Kidney (tissue), 14 donors: ENCODE data around the gene AP1M1. TPM values are rescaled to one million over a fixed set of nuclear protein-coding genes. Genes with fewer than 3 reads are reported as not detected.

Source experiments
- DNase-seq, 5 donors: peaks; one replicate each; pipeline ENCODE4 v3.0.0-alpha.2; 2013 to 2020
- FAIRE-seq: peaks from 2 replicates; lab custom pipeline; 2012; peaks lifted over from hg19 to GRCh38; lab: Jason Lieb, UNC
- H3K27ac ChIP-seq, 2 donors: one replicate each; pipeline ENCODE4 v1.7.0; 2013; ENCODE audit warnings: low read depth in 2 of 2, low read length in 2 of 2, inconsistent platforms in 1 of 2
- H3K27me3 ChIP-seq: one replicate; pipeline ENCODE4 v1.7.1; 2013; ENCODE audit warnings: low read length, inconsistent platforms; ENCODE audit not compliant: control insufficient read depth, insufficient read depth
- H3K36me3 ChIP-seq, 3 donors: one replicate each; pipeline versions ENCODE4 v1.7.0 to v1.7.1; 2013; ENCODE audit warnings: low read length in 3 of 3, control low read depth in 1 of 3, inconsistent platforms in 1 of 3; ENCODE audit not compliant: insufficient read depth in 3 of 3, control insufficient read depth in 2 of 3
- H3K4me1 ChIP-seq, 3 donors: one replicate each; pipeline versions ENCODE4 v1.7.0 to v1.7.1; 2013; ENCODE audit warnings: low read length in 3 of 3, inconsistent platforms in 1 of 3, low read depth in 1 of 3; ENCODE audit not compliant: control insufficient read depth in 2 of 3, insufficient read depth in 2 of 3
- H3K4me3 ChIP-seq, 3 donors: one replicate each; pipeline versions ENCODE4 v1.7.0 to v1.8.1; 2013; ENCODE audit warnings: low read length in 3 of 3, control low read depth in 1 of 3, inconsistent platforms in 1 of 3
- H3K9ac ChIP-seq, 3 donors: one replicate each; pipeline versions ENCODE4 v1.7.0 to v1.7.1; 2013; ENCODE audit warnings: low read length in 3 of 3, control low read depth in 1 of 3, inconsistent platforms in 1 of 3
- H3K9me3 ChIP-seq, 3 donors: one replicate each; pipeline versions ENCODE4 v1.7.0 to v1.7.1; 2013; ENCODE audit warnings: low read length in 3 of 3, control low read depth in 1 of 3, inconsistent platforms in 1 of 3; ENCODE audit not compliant: control insufficient read depth in 2 of 3, insufficient read depth in 1 of 3
- intact Hi-C: fragments of 100-400 bp; cut with DNase I; formaldehyde crosslinking; loops from one replicate; pipeline ENCODE4 v1.11.1; 2022
- polyA plus RNA-seq: library from polyadenylated mRNA; stranded (reverse); fragments of 350-450 nt; fragmentation: Illumina TruSeq; extraction: RNeasy Lipid Tissue Mini Kit (QIAGEN cat#74804); gene quantifications from one replicate; pipeline ENCODE4 v1.2.3, GENCODE V29; 2014; ENCODE audit warnings: low read depth, low replicate concordance; ENCODE audit not compliant: insufficient read depth
- total RNA-seq: library from RNA; stranded (reverse); fragmentation: NEBNext Ultra II Directional; extraction: Animal tissue kit (Norgen Biotek cat#: 25700); gene quantifications from one replicate; pipeline ENCODE4 v1.2.1, GENCODE V29; 2021
- TF ChIP-seq, protein P1 (sequence below): IDR thresholded peaks from 3 replicates; pipeline ENCODE4 v1.5.1; 2012; ENCODE audit warnings: mild to moderate bottlenecking, moderate library complexity, borderline replicate concordance; ENCODE audit not compliant: insufficient read depth; ENCODE audit errors: extremely low read depth
- donor health status: control.
- donor health status: control.
- donor health status: control.
- donor health status: control.
- donor health status: control.
- donor health status: DM: yes; HTN: yes; CAD: no.
- donor health status: Normal renal cell carcinoma (clear cell type).

AP1M1 gene
- total and polyA plus RNA-seq, 2 donors from 2014 or later: 56.0 to 67.8 TPM

DNA sequence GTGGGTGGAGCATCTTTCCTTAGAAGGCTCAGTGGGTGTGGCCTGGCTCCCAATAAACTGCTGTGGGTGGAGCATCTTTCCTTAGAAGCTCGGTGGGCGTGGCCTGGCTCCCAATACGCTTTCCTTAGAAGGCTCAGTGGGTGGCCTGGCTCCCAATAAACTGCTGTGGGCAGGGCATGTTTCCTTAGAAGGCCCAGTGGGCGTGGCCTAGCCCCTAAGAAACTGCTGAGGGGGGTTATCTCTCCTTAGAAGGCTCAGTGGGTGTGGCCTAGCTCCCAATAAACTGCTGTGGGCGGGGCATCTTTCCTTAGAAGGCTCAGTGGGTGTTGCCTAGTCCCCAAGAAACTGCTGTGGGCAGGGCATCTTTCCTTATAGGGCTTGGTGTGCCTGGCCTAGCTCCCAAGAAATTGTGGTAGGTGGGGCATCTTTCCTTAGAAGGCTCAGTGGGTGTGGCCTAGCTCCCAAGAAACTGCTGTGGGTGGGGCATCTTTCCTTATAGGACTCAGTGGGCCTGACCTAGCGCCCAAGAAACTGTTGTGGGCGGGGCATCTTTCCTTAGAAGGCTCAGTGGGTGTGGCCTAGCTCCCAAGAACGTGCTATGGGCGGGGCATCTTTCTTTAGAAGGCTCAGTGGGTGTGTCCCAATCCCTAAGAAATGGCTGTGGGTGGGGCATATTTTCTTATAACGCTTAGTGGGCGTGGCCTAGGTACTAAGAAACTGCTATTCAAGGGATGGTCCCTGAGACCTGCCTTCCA, 44.0 kb upstream of the AP1M1 start:
- intact Hi-C loops: no loop called here
- TF ChIP-seq, protein P1, sequence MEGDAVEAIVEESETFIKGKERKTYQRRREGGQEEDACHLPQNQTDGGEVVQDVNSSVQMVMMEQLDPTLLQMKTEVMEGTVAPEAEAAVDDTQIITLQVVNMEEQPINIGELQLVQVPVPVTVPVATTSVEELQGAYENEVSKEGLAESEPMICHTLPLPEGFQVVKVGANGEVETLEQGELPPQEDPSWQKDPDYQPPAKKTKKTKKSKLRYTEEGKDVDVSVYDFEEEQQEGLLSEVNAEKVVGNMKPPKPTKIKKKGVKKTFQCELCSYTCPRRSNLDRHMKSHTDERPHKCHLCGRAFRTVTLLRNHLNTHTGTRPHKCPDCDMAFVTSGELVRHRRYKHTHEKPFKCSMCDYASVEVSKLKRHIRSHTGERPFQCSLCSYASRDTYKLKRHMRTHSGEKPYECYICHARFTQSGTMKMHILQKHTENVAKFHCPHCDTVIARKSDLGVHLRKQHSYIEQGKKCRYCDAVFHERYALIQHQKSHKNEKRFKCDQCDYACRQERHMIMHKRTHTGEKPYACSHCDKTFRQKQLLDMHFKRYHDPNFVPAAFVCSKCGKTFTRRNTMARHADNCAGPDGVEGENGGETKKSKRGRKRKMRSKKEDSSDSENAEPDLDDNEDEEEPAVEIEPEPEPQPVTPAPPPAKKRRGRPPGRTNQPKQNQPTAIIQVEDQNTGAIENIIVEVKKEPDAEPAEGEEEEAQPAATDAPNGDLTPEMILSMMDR: no peak
- H3K9ac ChIP-seq: no peak overlapping the region
- no peaks in the 10 kb centered on the region for H3K9me3 ChIP-seq
- no peak overlapping the region for H3K27ac ChIP-seq
- FAIRE-seq (no peak), DNase-seq (no peak)
- H3K4me3 ChIP-seq: no peak overlapping the region
- no peaks in the 10 kb centered on the region for H3K27me3 ChIP-seq
- H3K36me3 ChIP-seq: no peaks in the 10 kb centered on the region
- no peaks in the 10 kb centered on the region for H3K4me1 ChIP-seq

DNA sequence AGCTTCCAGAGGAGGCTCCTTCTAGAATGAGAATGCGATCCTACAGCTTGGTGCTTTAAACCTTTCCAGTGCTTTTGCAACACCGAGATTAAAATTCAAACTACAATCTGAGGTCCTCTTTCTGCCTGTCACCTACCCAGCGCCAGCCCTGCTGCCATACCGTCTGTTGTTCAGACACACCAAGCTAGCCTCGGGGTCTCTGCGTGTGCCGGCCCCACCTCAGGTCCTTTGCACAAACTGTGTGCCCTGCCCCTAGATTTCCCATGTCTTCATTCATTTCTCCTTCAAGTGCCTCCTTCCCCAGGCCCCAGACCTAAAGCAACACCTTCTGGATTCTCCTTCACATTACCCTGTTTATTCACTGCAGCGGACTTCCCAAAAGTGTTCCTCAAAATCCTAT, 43.2 kb upstream of the AP1M1 start:
- no peak for FAIRE-seq
- TF ChIP-seq, protein P1: no peak
- H3K9ac ChIP-seq: no peak overlapping the region

DNA sequence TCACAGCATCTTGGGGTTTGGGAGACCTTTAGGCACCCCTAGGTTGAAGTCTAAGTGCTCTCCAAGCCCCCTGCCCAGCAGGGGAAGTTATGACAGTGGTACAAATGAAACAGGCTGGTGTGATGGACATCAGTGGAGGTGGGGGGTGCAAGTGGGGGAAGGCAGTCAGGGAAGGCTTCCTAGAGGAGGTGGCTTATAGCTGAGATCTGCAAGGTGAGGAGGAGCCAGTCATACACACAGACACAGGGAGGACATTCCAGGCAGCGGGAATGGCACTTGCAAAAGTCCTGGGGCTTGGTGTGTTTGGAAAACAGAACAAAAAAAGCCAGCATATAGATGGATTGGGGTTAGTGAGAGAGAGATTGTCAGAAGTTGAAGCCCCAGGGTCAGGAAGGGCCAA, 42.6 kb upstream of the AP1M1 start:
- TF ChIP-seq, protein P1: no peak
- intact Hi-C loops: no loop called here
- Histone ChIP-seq H3K27ac (no peak overlapping the region), H3K27me3 (no peaks in the 10 kb centered on the region), H3K4me1 (no peaks in the 10 kb centered on the region), H3K36me3 (no peaks in the 10 kb centered on the region), H3K4me3 (no peak overlapping the region), H3K9me3 (no peaks in the 10 kb centered on the region), H3K9ac (no peak overlapping the region)
- FAIRE-seq (no peak), DNase-seq (no peak)

More for the DNA sequence above, 43.2 kb upstream of the AP1M1 start:
- H3K4me3 ChIP-seq: no peak overlapping the region
- intact Hi-C loops: no loop called here
- no peaks in the 10 kb centered on the region for H3K36me3 ChIP-seq
- H3K27ac ChIP-seq: no peak overlapping the region
- no peaks in the 10 kb centered on the region for H3K9me3 ChIP-seq
- no peak for DNase-seq
- H3K27me3 ChIP-seq: no peaks in the 10 kb centered on the region
- H3K4me1 ChIP-seq: no peaks in the 10 kb centered on the region
